Omental fat pad (tissue), 4 donors: ENCODE measurements around the gene PSMC6. TPM values are rescaled to one million over a fixed set of nuclear protein-coding genes. Genes with fewer than 3 reads are reported as not detected.

Experiments used
- ATAC-seq: fragments of 150-250 bp; one replicate; pipeline ENCODE4 v1.9.1; 2016; ENCODE audit warnings: mild to moderate bottlenecking, moderate library complexity; ENCODE audit not compliant: low FRiP score
- DNase-seq: peaks from one replicate; pipeline ENCODE4 v3.0.0-alpha.2; 2019; ENCODE audit warnings: low spot score
- total RNA-seq, 4 donors: library from RNA; depleted of rRNA; stranded (reverse); fragments of >200 nt; gene quantifications; one replicate each; pipeline ENCODE4 v1.1.0, GENCODE V29; 2016
- TF ChIP-seq, protein P1 (sequence below), 3 donors: fragments of 450-650 bp; IDR thresholded peaks; one replicate each; pipeline ENCODE4 v1.5.1; 2016 to 2017; ENCODE audit warnings: antibody characterized with exemption in 3 of 3, mild to moderate bottlenecking in 3 of 3, moderate library complexity in 2 of 3

Gene PSMC6
- total RNA-seq, 4 donors from 2014 or later, result 67.7 to 112 (median 77.2) TPM

GRCh38 chr14:52683985-52684520 lies 22.9 kb upstream of the PSMC6 start:
- no peak for DNase-seq
- TF ChIP-seq, protein P1, sequence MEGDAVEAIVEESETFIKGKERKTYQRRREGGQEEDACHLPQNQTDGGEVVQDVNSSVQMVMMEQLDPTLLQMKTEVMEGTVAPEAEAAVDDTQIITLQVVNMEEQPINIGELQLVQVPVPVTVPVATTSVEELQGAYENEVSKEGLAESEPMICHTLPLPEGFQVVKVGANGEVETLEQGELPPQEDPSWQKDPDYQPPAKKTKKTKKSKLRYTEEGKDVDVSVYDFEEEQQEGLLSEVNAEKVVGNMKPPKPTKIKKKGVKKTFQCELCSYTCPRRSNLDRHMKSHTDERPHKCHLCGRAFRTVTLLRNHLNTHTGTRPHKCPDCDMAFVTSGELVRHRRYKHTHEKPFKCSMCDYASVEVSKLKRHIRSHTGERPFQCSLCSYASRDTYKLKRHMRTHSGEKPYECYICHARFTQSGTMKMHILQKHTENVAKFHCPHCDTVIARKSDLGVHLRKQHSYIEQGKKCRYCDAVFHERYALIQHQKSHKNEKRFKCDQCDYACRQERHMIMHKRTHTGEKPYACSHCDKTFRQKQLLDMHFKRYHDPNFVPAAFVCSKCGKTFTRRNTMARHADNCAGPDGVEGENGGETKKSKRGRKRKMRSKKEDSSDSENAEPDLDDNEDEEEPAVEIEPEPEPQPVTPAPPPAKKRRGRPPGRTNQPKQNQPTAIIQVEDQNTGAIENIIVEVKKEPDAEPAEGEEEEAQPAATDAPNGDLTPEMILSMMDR (IDR thresholded peaks at IDR 0.05), result no peak
- ATAC-seq, result no peak

- TF ChIP-seq, protein P1 (IDR thresholded peaks at IDR 0.05), result no peak
- ATAC-seq, result no peak
- DNase-seq, result no peak
Measured at GRCh38 chr14:52686176-52686575, 20.8 kb upstream of the PSMC6 start.

- ATAC-seq, result no peak
- TF ChIP-seq, protein P1 (IDR thresholded peaks at IDR 0.05), result no peak
- no peak for DNase-seq
Measured at GRCh38 chr14:52690983-52691760, 15.8 kb upstream of the PSMC6 start.

GRCh38 chr14:52692248-52692962 lies 14.6 kb upstream of the PSMC6 start:
- ATAC-seq, result no peak
- TF ChIP-seq, protein P1 (IDR thresholded peaks at IDR 0.05), result no peak
- DNase-seq, result no peak

GRCh38 chr14:52693036-52693435 lies 14.0 kb upstream of the PSMC6 start:
- ATAC-seq, result no peak
- DNase-seq, result no peak
- TF ChIP-seq, protein P1 (IDR thresholded peaks at IDR 0.05), result no peak

- TF ChIP-seq, protein P1 (IDR thresholded peaks at IDR 0.05), result no peak
- no peak for DNase-seq
- no peak for ATAC-seq
Measured at GRCh38 chr14:52693532-52693931, 13.5 kb upstream of the PSMC6 start.
